KMS-11 (cell line): ENCODE results near the gene CCNB3.
"Not testable (repeated sequence)": the region's sequence is repeated elsewhere in the genome, so short reads cannot be mapped to it uniquely, and the experiment has no call there.

Source experiments
- H2AFZ ChIP-seq: fragments of 200-600 bp; sonication (generic); 2 replicates; pipeline ENCODE4 v1.6.1; 2016; ENCODE audit warnings: antibody characterized with exemption, mixed run types, low read depth
- H3K27ac ChIP-seq: fragments of 200-600 bp; sonication (generic); 2 replicates; pipeline ENCODE4 v1.6.1; 2016; ENCODE audit warnings: mild to moderate bottlenecking, mixed run types
- H3K27me3 ChIP-seq: fragments of 200-600 bp; sonication (generic); 2 replicates; pipeline ENCODE4 v1.6.1; 2017; ENCODE audit warnings: mild to moderate bottlenecking, low read depth, mixed run types, moderate library complexity; ENCODE audit not compliant: insufficient read depth
- H3K36me3 ChIP-seq: fragments of 200-600 bp; sonication (generic); 2 replicates; pipeline ENCODE4 v1.6.1; 2017; ENCODE audit warnings: mild to moderate bottlenecking, mixed run types; ENCODE audit not compliant: insufficient read depth
- H3K4me1 ChIP-seq: fragments of 200-600 bp; sonication (generic); 2 replicates; pipeline ENCODE4 v1.6.1; 2016; ENCODE audit warnings: mild to moderate bottlenecking, low read depth, mixed run types; ENCODE audit not compliant: poor library complexity, severe bottlenecking
- H3K4me2 ChIP-seq: fragments of 200-600 bp; sonication (generic); 2 replicates; pipeline ENCODE4 v1.7.0; 2016; ENCODE audit warnings: mild to moderate bottlenecking, mixed run types
- H3K4me3 ChIP-seq: fragments of 200-600 bp; sonication (generic); IDR thresholded peaks from 2 replicates; pipeline ENCODE4 v1.6.1; 2017; ENCODE audit warnings: low read depth, low read length, mixed read lengths; ENCODE audit not compliant: insufficient read depth
- H3K79me2 ChIP-seq: fragments of 200-600 bp; sonication (generic); 2 replicates; pipeline ENCODE4 v1.6.1; 2016; ENCODE audit warnings: low read depth, mixed run types; ENCODE audit not compliant: insufficient read depth
- H3K9ac ChIP-seq: fragments of 200-600 bp; sonication (generic); 2 replicates; pipeline ENCODE4 v1.6.1; 2016; ENCODE audit warnings: mild to moderate bottlenecking, mixed run types
- H4K20me1 ChIP-seq: fragments of 200-600 bp; sonication (generic); 2 replicates; pipeline ENCODE4 v1.6.1; 2016; ENCODE audit warnings: mild to moderate bottlenecking, mixed run types; ENCODE audit not compliant: insufficient read depth
- TF ChIP-seq, protein P1 (sequence below): fragments of 200-600 bp; sonication (generic); conservative IDR thresholded peaks from 2 replicates; pipeline ENCODE4 v1.6.1; 2017; ENCODE audit warnings: low read depth, mild to moderate bottlenecking, antibody characterized with exemption, low read length, moderate library complexity, mixed read lengths

The CCNB3 gene

DNA sequence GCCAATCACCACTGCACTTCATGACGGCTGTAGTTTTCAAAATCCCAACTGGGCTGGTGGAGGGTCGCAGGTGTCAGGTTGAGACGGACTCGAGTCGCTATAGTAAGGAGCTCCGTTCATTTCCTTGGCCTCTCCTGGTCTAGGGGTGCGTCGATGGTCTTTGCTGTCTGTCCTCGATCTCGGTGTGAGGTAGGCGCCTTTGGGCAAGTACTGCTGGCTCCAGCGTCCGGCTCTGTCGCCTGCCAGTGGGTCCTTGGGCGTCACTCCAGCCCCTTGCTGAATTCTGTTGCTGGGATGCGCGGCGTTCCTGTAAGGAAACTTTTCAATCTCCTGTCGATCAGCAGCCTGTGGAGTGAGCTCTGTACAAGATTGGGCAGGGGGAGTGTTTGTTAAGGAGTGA lies 76.7 kb downstream of the CCNB3 start:
- Histone ChIP-seq H3K4me1 (no peaks in the 10 kb centered on the region), H3K4me3 (no peak overlapping the region), H4K20me1 (no peaks in the 10 kb centered on the region), H2AFZ (no peak overlapping the region), H3K9ac (no peak overlapping the region), H3K27ac (no peak overlapping the region), H3K27me3 (no peaks in the 10 kb centered on the region), H3K4me2 (no peak overlapping the region), H3K36me3 (no peaks in the 10 kb centered on the region), H3K79me2 (no peaks in the 10 kb centered on the region)
- TF ChIP-seq, protein P1, sequence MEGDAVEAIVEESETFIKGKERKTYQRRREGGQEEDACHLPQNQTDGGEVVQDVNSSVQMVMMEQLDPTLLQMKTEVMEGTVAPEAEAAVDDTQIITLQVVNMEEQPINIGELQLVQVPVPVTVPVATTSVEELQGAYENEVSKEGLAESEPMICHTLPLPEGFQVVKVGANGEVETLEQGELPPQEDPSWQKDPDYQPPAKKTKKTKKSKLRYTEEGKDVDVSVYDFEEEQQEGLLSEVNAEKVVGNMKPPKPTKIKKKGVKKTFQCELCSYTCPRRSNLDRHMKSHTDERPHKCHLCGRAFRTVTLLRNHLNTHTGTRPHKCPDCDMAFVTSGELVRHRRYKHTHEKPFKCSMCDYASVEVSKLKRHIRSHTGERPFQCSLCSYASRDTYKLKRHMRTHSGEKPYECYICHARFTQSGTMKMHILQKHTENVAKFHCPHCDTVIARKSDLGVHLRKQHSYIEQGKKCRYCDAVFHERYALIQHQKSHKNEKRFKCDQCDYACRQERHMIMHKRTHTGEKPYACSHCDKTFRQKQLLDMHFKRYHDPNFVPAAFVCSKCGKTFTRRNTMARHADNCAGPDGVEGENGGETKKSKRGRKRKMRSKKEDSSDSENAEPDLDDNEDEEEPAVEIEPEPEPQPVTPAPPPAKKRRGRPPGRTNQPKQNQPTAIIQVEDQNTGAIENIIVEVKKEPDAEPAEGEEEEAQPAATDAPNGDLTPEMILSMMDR = no peak

DNA sequence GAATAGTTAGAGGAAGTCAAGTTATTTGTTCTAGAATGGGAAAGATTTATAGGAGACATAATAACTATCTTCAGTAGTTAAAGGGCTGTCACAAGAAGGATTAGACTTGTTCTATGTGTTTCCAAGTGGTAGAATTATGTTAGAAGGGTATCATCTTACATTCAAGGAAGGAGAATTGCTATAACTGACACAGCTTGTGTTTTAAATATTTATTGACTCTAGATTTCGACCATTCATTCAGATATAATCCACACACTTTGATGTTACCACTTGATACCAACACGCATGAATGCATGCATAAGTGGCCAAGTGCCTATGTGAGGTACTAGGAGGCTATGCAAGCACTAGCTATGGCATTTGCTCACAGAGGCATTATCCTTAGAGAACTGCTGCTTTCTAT lies 122.7 kb downstream of the CCNB3 start:
- no peaks in the 10 kb centered on the region for H3K36me3 ChIP-seq
- TF ChIP-seq, protein P1 = no peak
- no peaks in the 10 kb centered on the region for H3K79me2 ChIP-seq
- no peak overlapping the region for H3K4me3 ChIP-seq
- no peak overlapping the region for H3K9ac ChIP-seq
- H2AFZ ChIP-seq = no peak overlapping the region
- no peaks in the 10 kb centered on the region for H4K20me1 ChIP-seq
- H3K4me2 ChIP-seq = no peak overlapping the region
- no peak overlapping the region for H3K27ac ChIP-seq
- no peaks in the 10 kb centered on the region for H3K27me3 ChIP-seq
- H3K4me1 ChIP-seq = no peaks in the 10 kb centered on the region

DNA sequence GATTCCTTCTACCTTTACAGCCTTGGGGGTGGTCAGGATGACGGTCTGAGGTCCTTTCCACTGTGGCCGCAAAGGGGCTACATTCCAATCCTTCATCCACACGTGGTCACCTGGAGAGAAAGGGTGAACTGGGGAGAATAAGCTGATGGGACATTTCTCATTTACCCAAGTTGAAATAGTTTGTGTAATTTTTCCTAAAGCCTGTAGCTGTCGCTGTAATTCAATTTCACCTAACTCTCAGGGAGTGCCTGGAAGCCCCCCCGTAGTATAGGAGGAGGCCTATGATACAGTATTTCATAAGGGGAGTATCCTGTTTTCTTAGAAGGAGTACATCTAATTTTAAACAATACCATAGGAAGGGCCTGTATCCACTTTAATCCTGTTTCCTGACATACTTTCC lies 128.1 kb downstream of the CCNB3 start:
- H3K4me3 ChIP-seq, H3K79me2 ChIP-seq, H3K27ac ChIP-seq, H4K20me1 ChIP-seq, H3K27me3 ChIP-seq, H3K36me3 ChIP-seq, H3K9ac ChIP-seq, H3K4me2 ChIP-seq, H2AFZ ChIP-seq, H3K4me1 ChIP-seq: not testable (repeated sequence)

DNA sequence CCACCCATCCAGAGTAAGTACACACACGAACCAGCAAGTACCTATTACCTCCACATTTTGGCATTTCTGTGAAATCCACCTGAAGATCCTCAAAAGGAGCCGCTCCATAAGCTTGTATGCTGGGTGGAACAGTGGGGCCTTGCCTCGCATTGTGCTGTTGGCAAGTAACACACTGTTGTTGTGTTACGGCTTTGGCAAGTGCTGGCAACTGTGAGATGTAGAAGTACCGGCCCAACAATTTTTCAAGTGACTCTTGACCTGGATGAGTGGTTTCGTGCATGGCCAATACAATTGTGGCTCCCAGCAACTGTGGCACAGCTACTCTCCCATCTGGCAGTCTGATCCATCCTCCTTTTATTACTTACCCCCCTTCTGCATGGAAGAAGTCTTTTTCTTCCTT lies 128.7 kb downstream of the CCNB3 start:
- Histone ChIP-seq H3K27me3 (no peaks in the 10 kb centered on the region), H3K4me1 (no peaks in the 10 kb centered on the region), H3K4me3 (no peak overlapping the region), H4K20me1 (no peaks in the 10 kb centered on the region), H3K36me3 (no peaks in the 10 kb centered on the region), H3K27ac (no peak overlapping the region), H2AFZ (no peak overlapping the region), H3K9ac (no peak overlapping the region), H3K79me2 (no peaks in the 10 kb centered on the region), H3K4me2 (no peak overlapping the region)
- TF ChIP-seq, protein P1 = no peak

DNA sequence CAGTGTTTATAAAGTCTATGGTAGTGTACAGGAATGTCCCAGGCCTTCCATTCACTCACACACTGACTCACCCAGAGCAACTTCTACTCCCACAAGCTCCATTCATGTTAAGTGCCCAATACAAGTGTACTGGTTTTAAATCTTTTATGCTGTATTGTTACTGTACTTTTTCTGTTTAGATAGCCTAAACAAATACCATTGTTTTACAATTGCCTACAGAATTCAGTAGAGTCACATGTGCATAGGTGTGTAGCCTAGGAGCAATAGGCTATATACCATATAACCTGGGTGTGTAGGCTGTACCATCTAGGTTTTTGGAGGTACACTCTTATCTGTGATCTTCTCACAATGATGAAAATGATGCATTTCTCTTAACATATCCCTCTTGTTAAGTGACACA lies 139.4 kb downstream of the CCNB3 start:
- H3K27ac ChIP-seq = no peak overlapping the region
- H3K9ac ChIP-seq = no peak overlapping the region
- H3K4me2 ChIP-seq = no peak overlapping the region
- H3K4me3 ChIP-seq = no peak overlapping the region
- no peaks in the 10 kb centered on the region for H4K20me1 ChIP-seq
- H3K36me3 ChIP-seq = no peaks in the 10 kb centered on the region
- H3K79me2 ChIP-seq = no peaks in the 10 kb centered on the region
- TF ChIP-seq, protein P1 = no peak
- no peak overlapping the region for H2AFZ ChIP-seq
- no peaks in the 10 kb centered on the region for H3K27me3 ChIP-seq
- no peaks in the 10 kb centered on the region for H3K4me1 ChIP-seq
